ENCODE data around the gene CERS2. TPM values are rescaled to one million over a fixed set of nuclear protein-coding genes. Genes with fewer than 3 reads are reported as not detected.

Gene CERS2
- total and polyA plus RNA-seq, 5 donors: 77.3 to 110 (median 90.1) TPM

GRCh38 chr1:151007853-151008243, 33.2 kb upstream of the CERS2 start:
- Histone ChIP-seq H3K9me3 (ENCODE audit: control insufficient read depth, low read length) (no peaks in the 10 kb centered on the region), H3K27ac (ENCODE audit: low read length) (peak overlapping the region; percentile 78), H3K4me1 (ENCODE audit: control insufficient read depth, insufficient read depth, low read length) (peaks cover 5% of the 10 kb centered on the region), H3K4me3 (ENCODE audit: low read length) (no peak overlapping the region), H3K27me3 (ENCODE audit: control insufficient read depth, insufficient read depth) (no peaks in the 10 kb centered on the region)
- ATAC-seq: no peak
- intact Hi-C loops (cut with DNase I): loop anchor here in 1 of 4 donors (10.0 kb wide), 1 partner anchor 47 kb away; the partner anchor contains the start of gene CDC42SE1
- WGBS: 6% methylated on average over 4 of the region's 4 CpGs
- DNase-seq: no peak

DNA sequence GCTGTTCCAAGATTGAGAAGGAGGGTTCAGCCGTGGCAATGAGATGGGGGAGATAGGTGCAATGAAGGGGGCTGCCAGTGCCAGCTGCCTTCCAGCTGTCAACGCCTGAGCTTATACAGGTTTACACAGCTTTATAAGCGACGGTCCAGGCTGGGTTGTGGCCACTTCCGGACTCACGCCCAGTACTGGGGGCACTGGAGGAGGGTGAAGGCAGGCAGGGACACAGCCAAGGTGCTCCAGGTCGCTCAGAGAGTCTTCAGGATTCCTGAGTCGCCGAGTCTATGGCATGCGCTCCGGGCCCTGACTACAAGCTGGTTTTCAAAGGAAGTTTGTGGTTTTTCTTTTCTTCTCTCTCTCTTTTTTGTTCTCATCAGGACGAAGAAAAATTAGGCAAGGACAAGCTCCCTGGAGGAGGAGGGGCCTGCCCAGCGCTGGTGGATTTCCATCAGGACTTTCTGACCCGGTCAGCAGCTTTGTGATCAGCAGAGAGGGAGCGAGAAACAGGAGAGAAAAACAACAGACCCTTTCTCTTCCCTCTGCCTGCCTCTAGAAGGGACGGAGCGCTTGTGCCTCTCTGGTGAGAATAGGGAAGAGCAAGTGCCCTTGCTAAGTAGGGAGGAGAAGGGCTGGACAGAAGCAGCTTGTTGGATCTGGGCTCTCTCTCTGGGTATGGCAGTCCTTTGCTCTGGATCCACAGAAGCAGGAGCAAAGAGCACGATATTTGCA, 31.9 kb upstream of the CERS2 start, which contains the start of gene MINDY1:
Gene MINDY1 (minus strand): TSS at position 576 of the 726 bp plus-strand sequence. CDS start 4,285 bp downstream, outside the sequence.
- under 1% methylated on average over 18 of the region's 18 CpGs for WGBS
- H3K4me3 ChIP-seq (ENCODE audit: low read length): peak within 1 kb of the TSS; percentile 87
- ATAC-seq (peak; percentile 76 to 82), DNase-seq (peak; percentile 62 to 83 (median 81))
- H3K27ac ChIP-seq (ENCODE audit: low read length): peak within 1 kb of the TSS; percentile 90
- H3K9me3 ChIP-seq (ENCODE audit: control insufficient read depth, low read length): no peaks in the 10 kb centered on the region
- peaks cover 10% of the 10 kb centered on the region for H3K4me1 ChIP-seq (ENCODE audit: control insufficient read depth, insufficient read depth, low read length)
- H3K27me3 ChIP-seq (ENCODE audit: control insufficient read depth, insufficient read depth): no peaks in the 10 kb centered on the region
- intact Hi-C loops (cut with DNase I): loop anchor here in 1 of 4 donors (10.0 kb wide), 1 partner anchor 48 kb away; the partner anchor contains the start of gene CDC42SE1

DNA sequence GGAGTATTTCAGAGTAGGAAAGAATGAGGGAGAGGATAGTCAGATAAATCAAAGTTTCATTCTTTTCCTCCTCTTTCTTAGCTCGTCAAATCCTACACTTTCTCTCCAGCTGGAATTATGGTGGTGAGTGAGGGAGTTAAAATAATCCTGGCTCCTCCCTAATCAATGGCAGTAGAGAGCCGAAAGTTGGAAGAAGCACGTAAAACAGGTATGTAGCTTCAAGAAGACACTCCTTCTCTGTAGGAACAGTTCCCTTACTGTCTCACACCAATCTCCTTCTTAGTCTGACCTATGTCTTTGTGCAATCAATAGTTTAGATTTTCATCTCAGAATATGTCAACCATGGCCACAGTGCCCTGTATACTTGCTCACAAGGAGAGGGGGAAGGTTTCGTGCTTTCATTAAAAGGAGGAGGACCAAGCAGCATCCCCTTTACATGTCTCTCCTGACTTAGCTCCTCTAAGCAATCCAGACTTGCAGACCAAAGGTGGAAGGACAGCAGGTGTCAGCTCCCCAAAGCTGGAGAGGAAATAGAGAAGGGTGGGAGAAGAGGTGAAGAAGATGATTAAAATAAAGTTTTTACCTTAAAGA, 31.2 kb upstream of the CERS2 start:
- Histone ChIP-seq H3K27me3 (ENCODE audit: control insufficient read depth, insufficient read depth) (no peaks in the 10 kb centered on the region), H3K4me1 (ENCODE audit: control insufficient read depth, insufficient read depth, low read length) (peaks cover 10% of the 10 kb centered on the region), H3K4me3 (ENCODE audit: low read length) (peak overlapping the region; percentile 87), H3K27ac (ENCODE audit: low read length) (peak overlapping the region; percentile 90), H3K9me3 (ENCODE audit: control insufficient read depth, low read length) (no peaks in the 10 kb centered on the region)
- no peak for ATAC-seq
- DNase-seq: no peak
- WGBS: 8% methylated on average over 4 of the region's 4 CpGs
- intact Hi-C loops (cut with DNase I): loop anchor here in 1 of 4 donors (10.0 kb wide), 1 partner anchor 49 kb away; the partner anchor contains the start of gene CDC42SE1

GRCh38 chr1:151003180-151003579, 28.5 kb upstream of the CERS2 start:
- Histone ChIP-seq H3K27me3 (ENCODE audit: control insufficient read depth, insufficient read depth) (no peaks in the 10 kb centered on the region), H3K9me3 (ENCODE audit: control insufficient read depth, low read length) (no peaks in the 10 kb centered on the region), H3K27ac (ENCODE audit: low read length) (no peak overlapping the region), H3K4me1 (ENCODE audit: control insufficient read depth, insufficient read depth, low read length) (peaks cover 10% of the 10 kb centered on the region), H3K4me3 (ENCODE audit: low read length) (no peak overlapping the region)
- intact Hi-C loops (cut with DNase I): loop anchor here in 1 of 4 donors (10.0 kb wide), 1 partner anchor 52 kb away; the partner anchor contains the start of gene CDC42SE1
- DNase-seq: no peak
- ATAC-seq: no peak

DNA sequence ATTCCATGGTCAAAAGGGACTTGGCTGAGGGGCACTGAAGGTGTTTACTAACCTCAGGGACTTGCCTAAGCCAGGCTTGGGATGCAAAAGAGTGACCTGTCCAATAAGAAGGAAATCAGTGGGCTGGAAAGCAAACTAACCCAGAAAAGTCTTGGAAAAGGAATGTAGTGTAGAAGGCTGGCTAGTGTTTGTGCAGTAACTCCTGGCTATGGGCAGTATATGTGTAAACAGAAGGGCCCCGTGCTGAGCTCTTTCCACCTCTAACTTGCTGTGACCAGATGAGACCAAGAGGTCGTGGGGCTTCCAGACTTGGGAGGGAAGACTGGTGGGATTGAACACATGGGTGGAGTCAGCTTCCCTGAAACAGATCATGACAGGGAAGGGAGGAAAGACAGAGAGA, 28.0 kb upstream of the CERS2 start:
- H3K4me1 ChIP-seq (ENCODE audit: control insufficient read depth, insufficient read depth, low read length): peaks cover 8% of the 10 kb centered on the region
- no peak overlapping the region for H3K4me3 ChIP-seq (ENCODE audit: low read length)
- ATAC-seq (no peak), DNase-seq (no peak)
- no peak overlapping the region for H3K27ac ChIP-seq (ENCODE audit: low read length)
- 45% methylated on average over 2 of the region's 2 CpGs for WGBS
- intact Hi-C loops (cut with DNase I): loop anchor here in 1 of 4 donors (10.0 kb wide), 1 partner anchor 52 kb away; the partner anchor contains the start of gene CDC42SE1
- no peaks in the 10 kb centered on the region for H3K9me3 ChIP-seq (ENCODE audit: control insufficient read depth, low read length)
- no peaks in the 10 kb centered on the region for H3K27me3 ChIP-seq (ENCODE audit: control insufficient read depth, insufficient read depth)

- H3K4me1 ChIP-seq (ENCODE audit: control insufficient read depth, insufficient read depth, low read length): peaks cover 5% of the 10 kb centered on the region
- no peak for ATAC-seq
- H3K27ac ChIP-seq (ENCODE audit: low read length): no peak overlapping the region
- DNase-seq: no peak
- no peaks in the 10 kb centered on the region for H3K9me3 ChIP-seq (ENCODE audit: control insufficient read depth, low read length)
- no peak overlapping the region for H3K4me3 ChIP-seq (ENCODE audit: low read length)
- WGBS: 69% methylated on average over 3 of the region's 3 CpGs
- intact Hi-C loops (cut with DNase I): loop anchor here in 1 of 4 donors (10.0 kb wide), 1 partner anchor 53 kb away; the partner anchor contains the start of gene CDC42SE1
- no peaks in the 10 kb centered on the region for H3K27me3 ChIP-seq (ENCODE audit: control insufficient read depth, insufficient read depth)
Measured at GRCh38 chr1:151002051-151002450, 27.4 kb upstream of the CERS2 start.

DNA sequence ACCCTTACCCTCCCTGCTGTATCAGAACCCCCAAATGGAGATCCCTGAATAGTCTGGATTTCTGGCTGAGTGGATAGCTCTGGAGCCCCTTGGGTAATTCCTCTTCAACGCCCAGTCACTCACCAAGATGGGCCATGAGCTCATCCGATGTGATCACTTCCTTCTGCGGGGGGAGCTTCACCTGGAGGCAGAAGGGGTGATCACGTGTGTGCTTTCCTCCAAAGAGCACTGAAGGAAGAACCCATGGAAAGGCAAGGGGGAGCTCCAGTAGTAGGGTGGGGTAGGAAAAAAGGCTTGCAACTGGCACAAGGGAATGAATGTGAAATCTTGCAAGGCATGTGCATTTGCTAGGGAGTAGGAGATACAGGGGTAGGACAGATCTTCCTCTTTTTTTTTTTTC, 27.0 kb upstream of the CERS2 start:
- no peak overlapping the region for H3K27ac ChIP-seq (ENCODE audit: low read length)
- H3K9me3 ChIP-seq (ENCODE audit: control insufficient read depth, low read length): no peaks in the 10 kb centered on the region
- DNase-seq: no peak
- no peak for ATAC-seq
- H3K4me1 ChIP-seq (ENCODE audit: control insufficient read depth, insufficient read depth, low read length): peaks cover 5% of the 10 kb centered on the region
- H3K27me3 ChIP-seq (ENCODE audit: control insufficient read depth, insufficient read depth): no peaks in the 10 kb centered on the region
- intact Hi-C loops (cut with DNase I): loop anchor here in 1 of 4 donors (10.0 kb wide), 1 partner anchor 53 kb away; the partner anchor contains the start of gene CDC42SE1
- no peak overlapping the region for H3K4me3 ChIP-seq (ENCODE audit: low read length)
- 62% methylated on average over 4 of the region's 4 CpGs for WGBS

- intact Hi-C loops (cut with DNase I): loop anchor here in 1 of 4 donors (10.0 kb wide), 1 partner anchor 54 kb away; the partner anchor contains the start of gene CDC42SE1
- H3K4me1 ChIP-seq (ENCODE audit: control insufficient read depth, insufficient read depth, low read length): peaks cover 5% of the 10 kb centered on the region
- 97% methylated on average over 3 of the region's 3 CpGs for WGBS
- H3K9me3 ChIP-seq (ENCODE audit: control insufficient read depth, low read length): no peaks in the 10 kb centered on the region
- H3K27me3 ChIP-seq (ENCODE audit: control insufficient read depth, insufficient read depth): no peaks in the 10 kb centered on the region
- H3K27ac ChIP-seq (ENCODE audit: low read length): no peak overlapping the region
- ATAC-seq (no peak), DNase-seq (no peak)
- no peak overlapping the region for H3K4me3 ChIP-seq (ENCODE audit: low read length)
Measured at GRCh38 chr1:151000408-151000807, 25.8 kb upstream of the CERS2 start.

- no peaks in the 10 kb centered on the region for H3K9me3 ChIP-seq (ENCODE audit: control insufficient read depth, low read length)
- 83% methylated on average over 2 of the region's 2 CpGs for WGBS
- ATAC-seq (no peak), DNase-seq (no peak)
- intact Hi-C loops (cut with DNase I): loop anchor here in 1 of 4 donors (10.0 kb wide), 1 partner anchor 55 kb away; the partner anchor contains the start of gene CDC42SE1
- peaks cover 5% of the 10 kb centered on the region for H3K4me1 ChIP-seq (ENCODE audit: control insufficient read depth, insufficient read depth, low read length)
- H3K4me3 ChIP-seq (ENCODE audit: low read length): no peak overlapping the region
- H3K27ac ChIP-seq (ENCODE audit: low read length): no peak overlapping the region
- H3K27me3 ChIP-seq (ENCODE audit: control insufficient read depth, insufficient read depth): no peaks in the 10 kb centered on the region
Measured at GRCh38 chr1:150999926-151000325, 25.3 kb upstream of the CERS2 start.

- no peak for ATAC-seq
- intact Hi-C loops (cut with DNase I): no loop called here
- no peak for DNase-seq
- Histone ChIP-seq H3K9me3 (ENCODE audit: control insufficient read depth, low read length) (no peaks in the 10 kb centered on the region), H3K27ac (ENCODE audit: low read length) (no peak overlapping the region), H3K4me3 (ENCODE audit: low read length) (no peak overlapping the region), H3K4me1 (ENCODE audit: control insufficient read depth, insufficient read depth, low read length) (peaks cover 5% of the 10 kb centered on the region), H3K27me3 (ENCODE audit: control insufficient read depth, insufficient read depth) (no peaks in the 10 kb centered on the region)
- 66% methylated on average over 17 of the region's 17 CpGs for WGBS
Measured at GRCh38 chr1:150999051-150999674, 24.5 kb upstream of the CERS2 start.

Data from right cardiac atrium (tissue), 5 donors.